ENCODE results near the gene TBC1D25.
"Not testable (repeated sequence)": the region's sequence is repeated elsewhere in the genome, so short reads cannot be mapped to it uniquely, and the experiment has no call there.

TBC1D25 gene

GRCh38 chrX:48540480-48540879, 966 bp downstream of the TBC1D25 start:
- DNase-seq (ENCODE audit: low read depth, low spot score), result no peak
- H3K4me3 ChIP-seq (ENCODE audit: low read depth, low read length), result peak overlapping the region; percentile 78
- ChIA-PET CTCF (interaction anchor here (1.5 kb wide), 1 partner anchor 8 kb away, joined by 6 read pairs; no protein-coding TSS in a partner anchor), POLR2A (interaction anchor here (1.0 kb wide), 1 partner anchor 19 kb away, joined by 3 read pairs; the partner anchor contains the start of gene EBP)
- TF ChIP-seq, protein P1, sequence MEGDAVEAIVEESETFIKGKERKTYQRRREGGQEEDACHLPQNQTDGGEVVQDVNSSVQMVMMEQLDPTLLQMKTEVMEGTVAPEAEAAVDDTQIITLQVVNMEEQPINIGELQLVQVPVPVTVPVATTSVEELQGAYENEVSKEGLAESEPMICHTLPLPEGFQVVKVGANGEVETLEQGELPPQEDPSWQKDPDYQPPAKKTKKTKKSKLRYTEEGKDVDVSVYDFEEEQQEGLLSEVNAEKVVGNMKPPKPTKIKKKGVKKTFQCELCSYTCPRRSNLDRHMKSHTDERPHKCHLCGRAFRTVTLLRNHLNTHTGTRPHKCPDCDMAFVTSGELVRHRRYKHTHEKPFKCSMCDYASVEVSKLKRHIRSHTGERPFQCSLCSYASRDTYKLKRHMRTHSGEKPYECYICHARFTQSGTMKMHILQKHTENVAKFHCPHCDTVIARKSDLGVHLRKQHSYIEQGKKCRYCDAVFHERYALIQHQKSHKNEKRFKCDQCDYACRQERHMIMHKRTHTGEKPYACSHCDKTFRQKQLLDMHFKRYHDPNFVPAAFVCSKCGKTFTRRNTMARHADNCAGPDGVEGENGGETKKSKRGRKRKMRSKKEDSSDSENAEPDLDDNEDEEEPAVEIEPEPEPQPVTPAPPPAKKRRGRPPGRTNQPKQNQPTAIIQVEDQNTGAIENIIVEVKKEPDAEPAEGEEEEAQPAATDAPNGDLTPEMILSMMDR (IDR thresholded peaks at IDR 0.05; ENCODE audit: insufficient read depth, low read length, missing control alignments), result no peak

DNA sequence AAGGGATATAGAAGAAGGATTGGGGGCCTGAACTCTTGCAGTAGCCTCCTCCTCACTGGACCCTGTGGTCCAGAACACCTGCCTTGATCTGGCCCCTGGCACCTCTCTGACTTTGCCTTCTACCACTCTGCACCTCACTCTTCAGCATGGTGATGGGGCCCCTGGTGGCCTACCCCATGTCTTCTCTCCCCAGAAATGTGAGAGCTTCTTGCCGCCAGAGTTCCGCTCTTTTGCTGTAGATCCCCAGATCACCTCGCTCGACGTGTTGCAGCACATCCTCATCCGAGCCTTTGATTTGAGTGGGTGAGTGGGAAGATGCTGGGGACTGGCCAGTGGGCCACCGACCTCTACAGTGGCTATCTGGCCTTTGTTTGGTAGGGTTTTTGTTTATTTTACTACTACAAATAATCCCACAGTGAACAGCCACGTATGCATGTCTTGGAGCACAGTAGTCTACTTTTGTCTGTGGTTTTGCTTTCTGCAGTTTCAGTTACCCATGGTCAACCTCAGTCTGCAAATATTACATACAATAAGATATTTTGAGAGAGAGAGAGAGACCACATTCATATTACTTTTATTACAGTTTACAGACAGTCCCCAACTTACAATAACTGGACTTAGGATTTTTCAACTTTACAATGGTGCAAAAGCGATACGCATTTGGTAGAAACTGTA, 1.8 kb downstream of the TBC1D25 start:
- TF ChIP-seq, protein P1 (IDR thresholded peaks at IDR 0.05; ENCODE audit: insufficient read depth, low read length, missing control alignments), result no peak
- no peak overlapping the region for H3K4me3 ChIP-seq (ENCODE audit: low read depth, low read length)
- ChIA-PET POLR2A (no interaction called here), CTCF (no interaction called here)
- no peak for DNase-seq (ENCODE audit: low read depth, low spot score)

DNA sequence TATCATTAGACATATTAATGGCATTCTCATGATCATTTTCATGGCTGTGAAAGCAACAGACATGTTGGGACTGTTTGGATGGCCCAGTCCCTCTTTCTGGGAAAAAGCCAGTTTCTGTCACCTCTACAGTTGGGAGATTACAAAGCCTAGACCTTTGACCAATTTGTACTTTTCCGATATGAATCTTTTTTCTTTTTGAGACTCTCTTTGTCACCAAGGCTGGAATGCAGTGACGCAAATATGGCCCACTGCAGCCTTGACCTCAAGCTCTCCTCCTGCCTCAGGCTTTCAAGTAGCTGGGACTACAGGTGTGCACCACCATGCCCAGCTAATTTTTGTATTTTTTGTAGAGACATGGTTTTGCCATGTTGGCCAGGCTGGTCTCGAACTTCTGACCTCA, 9.4 kb downstream of the TBC1D25 start:
- H3K4me3 ChIP-seq (ENCODE audit: low read depth, low read length), result no peak overlapping the region
- CTCF ChIA-PET, result interaction anchor here (1.4 to 1.7 kb wide), 2 partner anchors 9 to 466 kb away, joined by 3 to 6 read pairs; partner anchors contain the start of gene TBC1D25
- DNase-seq (ENCODE audit: low read depth, low spot score), result no peak
- TF ChIP-seq, protein P1 (IDR thresholded peaks at IDR 0.05; ENCODE audit: insufficient read depth, low read length, missing control alignments), result no peak
- POLR2A ChIA-PET, result no interaction called here

DNA sequence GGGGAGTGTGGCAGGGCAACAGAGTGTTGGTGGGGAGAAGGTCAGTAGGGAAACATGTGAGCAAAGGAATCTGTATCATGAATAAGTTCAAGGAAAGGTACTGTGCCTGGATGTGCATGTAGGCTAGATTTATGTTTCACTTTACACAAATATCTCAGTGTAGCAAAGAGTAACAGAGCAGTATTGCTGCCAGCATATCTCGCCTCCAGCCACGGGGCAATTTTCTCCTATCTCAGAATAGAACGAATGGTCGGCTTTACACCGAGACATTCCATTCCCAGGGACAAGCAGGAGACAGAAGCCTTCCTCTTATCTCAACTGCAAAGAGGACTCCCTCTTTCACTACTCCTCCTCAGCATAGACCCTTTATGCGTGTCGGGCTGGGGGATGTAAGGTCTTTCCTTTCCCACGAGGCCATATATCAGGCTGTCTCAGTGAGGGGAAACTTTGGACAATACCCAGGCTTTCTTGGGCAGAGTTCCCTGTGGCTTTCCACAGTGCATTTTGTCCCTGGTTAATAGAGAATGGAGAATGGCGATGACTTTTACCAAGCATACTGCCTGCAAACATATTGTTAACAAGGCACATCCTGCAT, 16.3 kb downstream of the TBC1D25 start:
- CTCF ChIA-PET; H3K4me3 ChIP-seq (ENCODE audit: low read depth, low read length); DNase-seq (ENCODE audit: low read depth, low spot score); POLR2A ChIA-PET: not testable (repeated sequence)

DNA sequence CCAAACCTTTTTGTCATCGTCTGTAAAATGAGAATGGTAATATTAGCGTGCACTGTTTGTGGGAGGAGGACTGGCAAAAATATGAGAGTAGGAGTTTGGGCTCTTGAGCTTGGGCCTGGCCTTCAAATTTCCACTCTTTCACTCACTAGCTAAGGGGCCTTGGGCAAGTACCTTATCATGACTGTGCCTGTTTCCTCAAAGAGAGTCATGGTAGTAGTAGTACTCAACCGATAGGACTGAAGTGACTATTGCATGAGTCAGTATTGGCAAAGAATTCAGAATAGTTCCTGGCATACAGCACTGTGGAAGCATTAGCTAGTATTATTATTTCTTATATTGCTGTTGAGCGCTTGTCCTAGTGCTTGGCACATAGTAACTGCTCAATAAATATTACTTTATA, 18.8 kb downstream of the TBC1D25 start:
- TF ChIP-seq, protein P1 (IDR thresholded peaks at IDR 0.05; ENCODE audit: insufficient read depth, low read length, missing control alignments), result no peak
- POLR2A ChIA-PET, result interaction anchor here (0.7 to 1.5 kb wide), 2 partner anchors 16 to 26 kb away, joined by 3 to 4 read pairs; partner anchors contain the start of gene RBM3
- CTCF ChIA-PET, result interaction anchor here (1.5 kb wide), 1 partner anchor 476 kb away, joined by 4 read pairs; no protein-coding TSS in a partner anchor
- peak; percentile 47 for DNase-seq (ENCODE audit: low read depth, low spot score)
- H3K4me3 ChIP-seq (ENCODE audit: low read depth, low read length), result no peak overlapping the region

- TF ChIP-seq, protein P1 (IDR thresholded peaks at IDR 0.05; ENCODE audit: insufficient read depth, low read length, missing control alignments), result no peak
- no peak for DNase-seq (ENCODE audit: low read depth, low spot score)
- POLR2A ChIA-PET, result no interaction called here
- CTCF ChIA-PET, result no interaction called here
- H3K4me3 ChIP-seq (ENCODE audit: low read depth, low read length), result no peak overlapping the region
Measured at GRCh38 chrX:48559636-48560035, 20.1 kb downstream of the TBC1D25 start.

All from AG04449 (cell line).